ENCODE results near the gene ZBTB49. TPM values are rescaled to one million over a fixed set of nuclear protein-coding genes. Genes with fewer than 3 reads are reported as not detected.
A peak's percentile ranks its signal among the peaks of the same experiment; 100 is the strongest.

ZBTB49 gene
- total and polyA plus RNA-seq, 2 of the 13 experiments (the other 11 are each of a cell fraction or from before 2014, with no cell fraction given): 3.3 to 4.3 TPM

GRCh38 chr4:4327652-4328121 lies 37.6 kb downstream of the ZBTB49 start (continued):
- peak; percentile 62 for TF ChIP-seq GATAD2A (CRISPR knock-in tag; IDR thresholded peaks at IDR 0.05)
- 0 out of 2 replicates have a peak, but pooled peaks have one; percentile 33 for TF ChIP-seq ZNF547 (CRISPR knock-in tag; IDR thresholded peaks at IDR 0.05)
- TF ChIP-seq SOX6 (IDR thresholded peaks at IDR 0.05): no peak
- 0 out of 2 replicates have a peak, but pooled peaks have one; percentile 18 for TF ChIP-seq SOX6 (CRISPR knock-in tag; IDR thresholded peaks at IDR 0.05)
- TF ChIP-seq HMG20A (CRISPR knock-in tag; IDR thresholded peaks at IDR 0.05; ENCODE audit: borderline replicate concordance): 0 out of 2 replicates have a peak, but pooled peaks have one; percentile 16
- TF ChIP-seq STAT5B (CRISPR knock-in tag; IDR thresholded peaks at IDR 0.05): no peak
- TF ChIP-seq ZNF609 (CRISPR knock-in tag; IDR thresholded peaks at IDR 0.05; ENCODE audit: borderline replicate concordance): 0 out of 2 replicates have a peak, but pooled peaks have one; percentile 15
- TF ChIP-seq ZNF883 (CRISPR knock-in tag; IDR thresholded peaks at IDR 0.05; ENCODE audit: not compliant biosample characterization): peak; percentile 53
- peak; percentile 44 for TF ChIP-seq TEAD3 (CRISPR knock-in tag; optimal IDR thresholded peaks at IDR 0.05; ENCODE audit: borderline replicate concordance)
- 0 out of 2 replicates have a peak, but pooled peaks have one; percentile 74 for TF ChIP-seq ZNF550 (CRISPR knock-in tag; IDR thresholded peaks at IDR 0.05; ENCODE audit: borderline replicate concordance)
- peak; percentile 67; the same call in 1 of the 2 replicates for TF ChIP-seq SALL1 (CRISPR knock-in tag; IDR thresholded peaks at IDR 0.05)
- 0 out of 2 replicates have a peak, but pooled peaks have one; percentile 22 for TF ChIP-seq ATF2 (CRISPR knock-in tag; IDR thresholded peaks at IDR 0.05)
- 0 out of 2 replicates have a peak, but pooled peaks have one; percentile 32 for TF ChIP-seq ZNF639 (CRISPR knock-in tag; conservative IDR thresholded peaks at IDR 0.05)
- peak; percentile 53 for TF ChIP-seq ZNF574 (CRISPR knock-in tag; IDR thresholded peaks at IDR 0.05)
- TF ChIP-seq ZNF891 (CRISPR knock-in tag; IDR thresholded peaks at IDR 0.05): 0 out of 2 replicates have a peak, but pooled peaks have one; percentile 44
